IgD-negative memory B cell (primary cell): ENCODE results near the gene NEDD4L. TPM values are rescaled to one million over a fixed set of nuclear protein-coding genes. Genes with fewer than 3 reads are reported as not detected.

ENCODE experiments used
- H3K27ac Mint-ChIP-seq, 3 donors: one replicate each; pipeline ENCODE4 v1.8.0; 2020 to 2022; ENCODE audit warnings: mild to moderate bottlenecking in 3 of 3, mixed read lengths in 3 of 3, moderate library complexity in 1 of 3
- H3K27me3 Mint-ChIP-seq: one replicate; pipeline ENCODE4 v1.8.0; 2021; ENCODE audit warnings: mixed read lengths
- H3K36me3 Mint-ChIP-seq: one replicate; pipeline ENCODE4 v1.8.0; 2020; ENCODE audit warnings: mild to moderate bottlenecking, mixed read lengths
- H3K4me1 Mint-ChIP-seq, 3 donors: one replicate each; pipeline ENCODE4 v1.8.0; 2020 to 2022; ENCODE audit warnings: mixed read lengths in 3 of 3, mild to moderate bottlenecking in 1 of 3
- H3K4me3 Mint-ChIP-seq, 4 donors: one replicate each; pipeline ENCODE4 v1.8.0; 2020 to 2022; ENCODE audit warnings: mild to moderate bottlenecking in 4 of 4, mixed read lengths in 4 of 4, moderate library complexity in 3 of 4
- H3K9me3 Mint-ChIP-seq, 3 donors: one replicate each; pipeline ENCODE4 v1.8.0; 2020 to 2021; ENCODE audit warnings: mixed read lengths in 3 of 3, mild to moderate bottlenecking in 1 of 3
- polyA plus RNA-seq: library from polyadenylated mRNA; unstranded; fragments of 300-500 nt; fragmentation: Illumina TruSeq; gene quantifications from one replicate; pipeline ENCODE4 v1.2.3, GENCODE V29; 2021

NEDD4L gene
- polyA plus RNA-seq, 1 donor from 2014 or later: 9.6 TPM

GRCh38 chr18:58314284-58314683, 270.3 kb downstream of the NEDD4L start:
- Mint-ChIP-seq H3K27me3 (no peaks in the 10 kb centered on the region), H3K4me1 (peaks cover 23 to 28% (median 25%) of the 10 kb centered on the region in 3 donors), H3K27ac (no peak overlapping the region), H3K36me3 (peaks cover 6% of the 10 kb centered on the region), H3K4me3 (no peak overlapping the region), H3K9me3 (no peaks in the 10 kb centered on the region)

- Mint-ChIP-seq H3K9me3 (no peaks in the 10 kb centered on the region), H3K27me3 (no peaks in the 10 kb centered on the region), H3K27ac (no peak overlapping the region), H3K4me3 (no peak overlapping the region), H3K4me1 (peaks cover 20 to 24% (median 23%) of the 10 kb centered on the region in 3 donors), H3K36me3 (peaks cover 6% of the 10 kb centered on the region)
Observed at GRCh38 chr18:58315041-58315440, 271.0 kb downstream of the NEDD4L start.

GRCh38 chr18:58315739-58316215, 271.8 kb downstream of the NEDD4L start:
- peak overlapping the region in 1 of 3 donors; percentile 65 for H3K27ac Mint-ChIP-seq
- no peak overlapping the region for H3K4me3 Mint-ChIP-seq
- H3K4me1 Mint-ChIP-seq: peaks cover 13 to 18% (median 17%) of the 10 kb centered on the region in 3 donors
- H3K36me3 Mint-ChIP-seq: peaks cover 6% of the 10 kb centered on the region
- no peaks in the 10 kb centered on the region for H3K9me3 Mint-ChIP-seq
- H3K27me3 Mint-ChIP-seq: no peaks in the 10 kb centered on the region

GRCh38 chr18:58316396-58317342, 272.6 kb downstream of the NEDD4L start:
- Mint-ChIP-seq H3K4me1 (peaks cover 10 to 12% (median 11%) of the 10 kb centered on the region in 3 donors), H3K9me3 (no peaks in the 10 kb centered on the region), H3K4me3 (peak overlapping the region in 1 of 4 donors; percentile 79), H3K27ac (peak overlapping the region in 1 of 3 donors; percentile 65), H3K36me3 (peaks cover 6% of the 10 kb centered on the region), H3K27me3 (peaks cover 2% of the 10 kb centered on the region)

- Mint-ChIP-seq H3K27me3 (peaks cover 2% of the 10 kb centered on the region), H3K9me3 (no peaks in the 10 kb centered on the region), H3K4me3 (no peak overlapping the region), H3K27ac (peak overlapping the region in 1 of 3 donors; percentile 34), H3K36me3 (peaks cover 6% of the 10 kb centered on the region), H3K4me1 (peaks cover 14 to 16% (median 15%) of the 10 kb centered on the region in 3 donors)
Observed at GRCh38 chr18:58319719-58320118, 275.7 kb downstream of the NEDD4L start.

- Mint-ChIP-seq H3K9me3 (no peaks in the 10 kb centered on the region), H3K27me3 (peaks cover 2% of the 10 kb centered on the region), H3K27ac (no peak overlapping the region), H3K4me1 (peaks cover 11 to 15% (median 14%) of the 10 kb centered on the region in 3 donors), H3K36me3 (peaks cover 6% of the 10 kb centered on the region), H3K4me3 (no peak overlapping the region)
Observed at GRCh38 chr18:58320907-58321561, 277.0 kb downstream of the NEDD4L start.

GRCh38 chr18:58321986-58322385, 278.0 kb downstream of the NEDD4L start:
- H3K36me3 Mint-ChIP-seq: peaks cover 6% of the 10 kb centered on the region
- H3K9me3 Mint-ChIP-seq: no peaks in the 10 kb centered on the region
- peak overlapping the region in 1 of 4 donors; percentile 19 for H3K4me3 Mint-ChIP-seq
- H3K27ac Mint-ChIP-seq: no peak overlapping the region
- peaks cover 6 to 10% (median 6%) of the 10 kb centered on the region in 3 donors for H3K4me1 Mint-ChIP-seq
- H3K27me3 Mint-ChIP-seq: peaks cover 2% of the 10 kb centered on the region

- Mint-ChIP-seq H3K4me3 (no peak overlapping the region), H3K27ac (no peak overlapping the region), H3K36me3 (peaks cover 6% of the 10 kb centered on the region), H3K9me3 (no peaks in the 10 kb centered on the region), H3K4me1 (peaks cover 4 to 6% (median 5%) of the 10 kb centered on the region in 3 donors), H3K27me3 (peaks cover 2% of the 10 kb centered on the region)
Observed at GRCh38 chr18:58322464-58322863, 278.4 kb downstream of the NEDD4L start.

- peaks cover 4% of the 10 kb centered on the region for H3K36me3 Mint-ChIP-seq
- H3K27ac Mint-ChIP-seq: peak overlapping the region in 1 of 3 donors; percentile 10
- H3K4me3 Mint-ChIP-seq: no peak overlapping the region
- peaks cover 4 to 5% (median 4%) of the 10 kb centered on the region in 3 donors for H3K4me1 Mint-ChIP-seq
- no peaks in the 10 kb centered on the region for H3K9me3 Mint-ChIP-seq
- peaks cover 2% of the 10 kb centered on the region for H3K27me3 Mint-ChIP-seq
Observed at GRCh38 chr18:58323866-58324762, 280.1 kb downstream of the NEDD4L start.

- Mint-ChIP-seq H3K27me3 (peaks cover 2% of the 10 kb centered on the region), H3K9me3 (no peaks in the 10 kb centered on the region), H3K4me3 (no peak overlapping the region), H3K36me3 (peaks cover 4% of the 10 kb centered on the region), H3K4me1 (peaks cover 4 to 5% (median 4%) of the 10 kb centered on the region in 3 donors), H3K27ac (no peak overlapping the region)
Observed at GRCh38 chr18:58324824-58325480, 280.9 kb downstream of the NEDD4L start.

GRCh38 chr18:58325494-58325893, 281.5 kb downstream of the NEDD4L start:
- Mint-ChIP-seq H3K36me3 (peaks cover 4% of the 10 kb centered on the region), H3K4me3 (no peak overlapping the region), H3K4me1 (peaks cover 4 to 5% (median 4%) of the 10 kb centered on the region in 3 donors), H3K27me3 (peaks cover 2% of the 10 kb centered on the region), H3K27ac (no peak overlapping the region), H3K9me3 (no peaks in the 10 kb centered on the region)

- no peak overlapping the region for H3K4me3 Mint-ChIP-seq
- H3K4me1 Mint-ChIP-seq: no peaks in the 10 kb centered on the region
- no peaks in the 10 kb centered on the region for H3K27me3 Mint-ChIP-seq
- no peak overlapping the region for H3K27ac Mint-ChIP-seq
- H3K36me3 Mint-ChIP-seq: peaks cover 27% of the 10 kb centered on the region
- no peaks in the 10 kb centered on the region for H3K9me3 Mint-ChIP-seq
Observed at GRCh38 chr18:58334061-58334460, 290.0 kb downstream of the NEDD4L start.

- peak overlapping the region in 1 of 3 donors; percentile 18 for H3K27ac Mint-ChIP-seq
- H3K9me3 Mint-ChIP-seq: no peaks in the 10 kb centered on the region
- H3K27me3 Mint-ChIP-seq: no peaks in the 10 kb centered on the region
- no peak overlapping the region for H3K4me3 Mint-ChIP-seq
- no peaks in the 10 kb centered on the region for H3K4me1 Mint-ChIP-seq
- H3K36me3 Mint-ChIP-seq: peaks cover 26% of the 10 kb centered on the region
Observed at GRCh38 chr18:58335223-58335622, 291.2 kb downstream of the NEDD4L start.

GRCh38 chr18:58335821-58336220, 291.8 kb downstream of the NEDD4L start:
- H3K27ac Mint-ChIP-seq: peak overlapping the region in 1 of 3 donors; percentile 43
- no peaks in the 10 kb centered on the region for H3K9me3 Mint-ChIP-seq
- H3K4me1 Mint-ChIP-seq: no peaks in the 10 kb centered on the region
- no peaks in the 10 kb centered on the region for H3K27me3 Mint-ChIP-seq
- no peak overlapping the region for H3K4me3 Mint-ChIP-seq
- peaks cover 27% of the 10 kb centered on the region for H3K36me3 Mint-ChIP-seq
